ENCODE data around the gene PCDHGA6.
"Not testable (repeated sequence)": the region's sequence is repeated elsewhere in the genome, so short reads cannot be mapped to it uniquely, and the experiment has no call there.

The PCDHGA6 gene

DNA sequence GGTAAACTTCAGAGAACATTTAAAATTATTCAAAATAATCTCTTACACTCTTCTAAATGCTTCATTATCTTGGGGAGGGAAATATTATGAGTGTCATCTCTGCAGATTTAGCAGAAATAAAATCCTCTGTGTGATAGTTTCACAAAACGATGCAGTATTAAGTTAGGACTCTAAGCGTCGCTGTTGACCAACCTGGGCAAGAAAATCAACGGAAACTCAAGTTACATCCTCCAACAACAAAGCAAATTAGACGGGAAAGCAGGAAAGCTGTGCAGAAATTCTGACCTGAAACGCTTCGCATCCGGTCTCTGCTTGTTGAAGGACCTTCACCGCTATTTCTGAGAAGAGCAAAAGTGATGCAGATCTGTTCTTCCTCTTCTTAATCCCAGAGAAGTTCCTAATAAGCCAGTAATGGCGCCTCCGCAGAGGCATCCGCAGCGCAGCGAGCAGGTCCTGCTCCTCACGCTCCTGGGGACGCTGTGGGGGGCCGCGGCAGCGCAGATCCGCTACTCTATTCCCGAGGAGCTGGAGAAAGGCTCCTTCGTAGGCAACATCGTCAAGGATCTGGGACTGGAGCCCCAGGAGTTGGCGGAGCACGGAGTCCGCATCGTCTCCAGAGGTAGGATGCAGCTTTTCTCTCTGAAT is at the start of gene PCDHGA6:
Gene PCDHGA6 (plus strand): TSS at position 219 of the 645 bp plus-strand sequence. CDS start 193 bp downstream, at position 412.
- no peak for DNase-seq (ENCODE audit: low read depth in 2 of 2)

GRCh38 chr5:141326088-141326854 is 47.4 kb upstream of the PCDHGA6 start:
- peak; percentile 46 to 50 for DNase-seq (ENCODE audit: low read depth in 2 of 2)

DNA sequence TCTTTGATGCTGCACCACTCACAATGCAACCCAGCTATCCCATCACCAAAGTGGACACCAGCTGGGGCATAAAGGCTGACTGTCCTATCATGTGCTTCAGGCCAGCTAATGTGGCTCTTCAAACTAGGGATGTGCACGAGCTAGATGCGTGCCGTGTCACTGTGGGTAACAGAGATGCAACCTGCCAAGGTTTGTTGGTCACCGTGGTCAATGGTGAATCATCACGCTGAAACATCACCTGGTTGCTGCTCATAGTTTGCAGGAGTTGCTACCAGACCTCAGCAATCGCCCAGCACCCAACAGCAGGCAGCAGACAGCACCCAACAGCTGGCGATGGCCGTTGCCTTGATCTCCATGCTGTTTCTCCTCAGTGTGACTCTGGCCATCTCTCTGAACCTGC is 45.5 kb upstream of the PCDHGA6 start:
- no peak for DNase-seq (ENCODE audit: low read depth in 2 of 2)

- no peak for DNase-seq (ENCODE audit: low read depth in 2 of 2)
Observed at GRCh38 chr5:141330299-141331080, 43.2 kb upstream of the PCDHGA6 start, which contains the start of gene PCDHGA1. PCDHGA1 (plus strand) TSS chr5:141330514.

DNA sequence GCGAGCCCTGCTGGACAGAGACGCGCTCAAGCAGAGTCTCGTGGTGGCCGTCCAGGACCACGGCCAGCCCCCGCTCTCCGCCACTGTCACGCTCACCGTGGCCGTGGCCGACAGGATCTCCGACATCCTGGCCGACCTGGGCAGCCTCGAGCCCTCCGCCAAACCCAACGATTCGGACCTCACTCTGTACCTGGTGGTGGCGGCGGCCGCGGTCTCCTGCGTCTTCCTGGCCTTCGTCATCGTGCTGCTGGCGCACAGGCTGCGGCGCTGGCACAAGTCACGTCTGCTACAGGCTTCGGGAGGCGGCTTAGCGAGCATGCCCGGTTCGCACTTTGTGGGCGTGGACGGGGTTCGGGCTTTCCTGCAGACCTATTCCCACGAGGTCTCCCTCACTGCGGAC is 41.1 kb upstream of the PCDHGA6 start:
- not testable (repeated sequence) for DNase-seq (ENCODE audit: low read depth in 2 of 2)

- no peak for DNase-seq (ENCODE audit: low read depth in 2 of 2)
Observed at GRCh38 chr5:141338538-141339306, 35.0 kb upstream of the PCDHGA6 start, which contains the start of gene PCDHGA2. PCDHGA2 (plus strand) TSS chr5:141338760.

DNA sequence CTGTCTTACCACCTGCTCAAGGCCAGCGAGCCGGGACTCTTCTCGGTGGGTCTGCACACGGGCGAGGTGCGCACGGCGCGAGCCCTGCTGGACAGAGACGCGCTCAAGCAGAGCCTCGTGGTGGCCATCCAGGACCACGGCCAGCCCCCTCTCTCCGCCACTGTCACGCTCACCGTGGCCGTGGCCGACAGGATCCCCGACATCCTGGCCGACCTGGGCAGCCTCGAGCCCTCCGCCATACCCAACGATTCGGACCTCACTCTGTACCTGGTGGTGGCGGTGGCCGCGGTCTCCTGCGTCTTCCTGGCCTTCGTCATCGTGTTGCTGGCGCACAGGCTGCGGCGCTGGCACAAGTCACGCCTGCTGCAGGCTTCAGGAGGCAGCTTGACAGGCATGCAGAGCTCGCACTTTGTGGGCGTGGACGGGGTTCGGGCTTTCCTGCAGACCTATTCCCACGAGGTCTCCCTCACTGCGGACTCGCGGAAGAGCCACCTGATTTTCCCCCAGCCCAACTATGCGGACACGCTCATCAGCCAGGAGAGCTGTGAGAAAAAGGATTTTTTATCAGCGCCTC is 32.8 kb upstream of the PCDHGA6 start:
- not testable (repeated sequence) for DNase-seq (ENCODE audit: low read depth in 2 of 2)

- no peak for DNase-seq (ENCODE audit: low read depth in 2 of 2)
Observed at GRCh38 chr5:141342773-141343172, 30.9 kb upstream of the PCDHGA6 start.

GRCh38 chr5:141343242-141343952 is 30.3 kb upstream of the PCDHGA6 start, which contains the start of gene PCDHGA3:
PCDHGA3 (plus strand) TSS chr5:141343829; CDS start chr5:141344034, 205 bp downstream.
- no peak for DNase-seq (ENCODE audit: low read depth in 2 of 2)

GRCh38 chr5:141343953-141344463 is 29.7 kb upstream of the PCDHGA6 start:
- DNase-seq (ENCODE audit: low read depth in 2 of 2): no peak

DNA sequence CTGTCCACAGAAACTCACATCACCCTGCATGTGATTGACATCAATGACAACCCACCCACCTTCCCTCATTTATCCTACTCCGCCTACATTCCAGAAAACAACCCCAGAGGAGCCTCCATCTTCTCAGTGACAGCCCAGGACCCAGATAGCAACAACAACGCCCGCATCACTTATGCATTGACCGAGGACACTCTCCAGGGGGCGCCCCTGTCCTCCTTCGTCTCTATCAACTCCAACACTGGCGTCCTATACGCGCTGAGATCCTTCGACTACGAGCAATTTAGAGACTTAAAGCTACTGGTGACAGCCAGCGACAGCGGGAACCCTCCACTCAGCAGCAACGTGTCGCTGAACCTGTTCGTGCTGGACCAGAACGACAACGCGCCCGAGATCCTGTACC is 28.4 kb upstream of the PCDHGA6 start:
- no peak for DNase-seq (ENCODE audit: low read depth in 2 of 2)

- DNase-seq (ENCODE audit: low read depth in 2 of 2): not testable (repeated sequence)
Observed at GRCh38 chr5:141346017-141346416, 27.7 kb upstream of the PCDHGA6 start.

- no peak for DNase-seq (ENCODE audit: low read depth in 2 of 2)
Observed at GRCh38 chr5:141349917-141350619, 23.6 kb upstream of the PCDHGA6 start, which contains the start of gene PCDHGB1. PCDHGB1 (plus strand) TSS chr5:141350099; CDS start chr5:141350261, 162 bp downstream.

GRCh38 chr5:141351591-141351990 is 22.1 kb upstream of the PCDHGA6 start:
- DNase-seq (ENCODE audit: low read depth in 2 of 2): no peak

GRCh38 chr5:141354900-141355469 is 18.7 kb upstream of the PCDHGA6 start, which contains the start of gene PCDHGA4:
PCDHGA4 (plus strand) TSS chr5:141355021; CDS start chr5:141355108, 87 bp downstream.
- no peak for DNase-seq (ENCODE audit: low read depth in 2 of 2)

DNA sequence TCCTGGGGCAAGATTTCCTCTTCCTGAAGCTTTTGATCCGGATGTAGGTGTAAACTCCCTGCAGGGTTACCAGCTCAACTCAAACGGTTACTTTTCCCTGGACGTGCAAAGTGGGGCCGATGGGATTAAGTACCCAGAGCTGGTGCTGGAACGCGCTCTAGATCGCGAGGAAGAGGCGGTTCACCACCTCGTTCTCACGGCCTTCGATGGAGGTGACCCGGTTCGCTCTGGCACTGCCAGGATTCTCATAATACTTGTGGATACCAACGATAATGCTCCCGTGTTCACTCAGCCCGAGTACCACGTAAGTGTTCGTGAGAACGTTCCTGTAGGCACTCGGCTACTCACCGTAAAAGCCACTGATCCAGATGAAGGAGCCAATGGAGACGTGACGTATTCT is 18.1 kb upstream of the PCDHGA6 start:
- DNase-seq (ENCODE audit: low read depth in 2 of 2): no peak

- no peak for DNase-seq (ENCODE audit: low read depth in 2 of 2)
Observed at GRCh38 chr5:141356133-141356532, 17.6 kb upstream of the PCDHGA6 start.

- no peak for DNase-seq (ENCODE audit: low read depth in 2 of 2)
Observed at GRCh38 chr5:141356950-141357349, 16.7 kb upstream of the PCDHGA6 start.

Measured in stimulated activated CD8-positive, alpha-beta memory T cell treated with anti-CD3 and anti-CD28 coated beads, Interleukin-7, amount 100 ng/mL, for 4 hours (primary cell).